Fibroblast of mammary gland (primary cell): ENCODE data around the gene JARID2.

ENCODE experiments used
- DNase-seq: peaks from one replicate; pipeline ENCODE4 v3.0.0-alpha.2; 2010; ENCODE audit warnings: low read depth
- H3K4me3 ChIP-seq: 2 replicates; pipeline ENCODE4 v1.5.1; 2011; ENCODE audit warnings: low read depth, mild to moderate bottlenecking, low read length, moderate library complexity; ENCODE audit not compliant: control insufficient read depth
- CTCF ChIP-seq: conservative IDR thresholded peaks from 2 replicates; pipeline ENCODE4 v1.5.1; 2011; ENCODE audit warnings: low read depth, low read length, inconsistent platforms; ENCODE audit not compliant: control insufficient read depth, insufficient read depth

JARID2 gene

GRCh38 chr6:15500078-15500740 lies 254.3 kb downstream of the JARID2 start:
- no peak overlapping the region for H3K4me3 ChIP-seq
- TF ChIP-seq CTCF = no peak
- DNase-seq = no peak

GRCh38 chr6:15500901-15501825 lies 255.3 kb downstream of the JARID2 start:
- H3K4me3 ChIP-seq = no peak overlapping the region
- no peak for TF ChIP-seq CTCF
- no peak for DNase-seq

GRCh38 chr6:15501826-15502445 lies 256.1 kb downstream of the JARID2 start:
- peak; percentile 60 for DNase-seq
- H3K4me3 ChIP-seq = no peak overlapping the region
- TF ChIP-seq CTCF = no peak

GRCh38 chr6:15502446-15503345 lies 256.8 kb downstream of the JARID2 start:
- no peak for TF ChIP-seq CTCF
- H3K4me3 ChIP-seq = no peak overlapping the region
- no peak for DNase-seq

- TF ChIP-seq CTCF = no peak
- H3K4me3 ChIP-seq = no peak overlapping the region
- DNase-seq = no peak
Measured at GRCh38 chr6:15503346-15503680, 257.4 kb downstream of the JARID2 start.

- H3K4me3 ChIP-seq = peak overlapping the region; percentile 11
- DNase-seq = peak; percentile 62
Measured at GRCh38 chr6:15504040-15504495, 258.2 kb downstream of the JARID2 start.

More at GRCh38 chr6:15504040-15504495, 258.2 kb downstream of the JARID2 start:
- TF ChIP-seq CTCF = peak; percentile 47
